GM23338 (cell line): ENCODE measurements around the gene CLEC18B. TPM values are rescaled to one million over a fixed set of nuclear protein-coding genes. Genes with fewer than 3 reads are reported as not detected.

ENCODE experiments used
- ATAC-seq: fragments of 200-7000 bp; cut with Tn5 transposase; 3 replicates; pipeline ENCODE4 v1.9.1; 2020
- DNase-seq: peaks from one replicate; pipeline ENCODE4 v3.0.0-alpha.2; 2015; ENCODE audit warnings: low spot score
- H2AFZ ChIP-seq: fragments of 200-600 bp; sonication (generic); 2 replicates; pipeline ENCODE4 v1.8.0; 2016; ENCODE audit warnings: antibody characterized with exemption, mild to moderate bottlenecking, moderate library complexity
- H3F3A ChIP-seq: fragments of 200-600 bp; sonication (generic); replicated peaks from 2 replicates; pipeline ENCODE4 v1.8.0; 2017; ENCODE audit warnings: antibody characterized with exemption, mixed run types, low read depth
- H3K27ac ChIP-seq: fragments of 200-600 bp; sonication (generic); 2 replicates; pipeline ENCODE4 v1.6.1; 2016; ENCODE audit warnings: low read depth
- H3K27me3 ChIP-seq: fragments of 200-600 bp; sonication (generic); 2 replicates; pipeline ENCODE4 v1.8.0; 2016; ENCODE audit warnings: mild to moderate bottlenecking, mixed run types, moderate library complexity; ENCODE audit not compliant: insufficient read depth
- H3K36me3 ChIP-seq: fragments of 200-600 bp; sonication (generic); 2 replicates; pipeline ENCODE4 v1.8.0; 2016; ENCODE audit warnings: mild to moderate bottlenecking; ENCODE audit not compliant: insufficient read depth
- H3K4me1 ChIP-seq: fragments of 200-600 bp; sonication (generic); 2 replicates; pipeline ENCODE4 v1.8.0; 2016; ENCODE audit warnings: mild to moderate bottlenecking, moderate library complexity; ENCODE audit not compliant: insufficient read depth
- H3K4me2 ChIP-seq: fragments of 200-600 bp; sonication (generic); 2 replicates; pipeline ENCODE4 v1.7.1; 2017; ENCODE audit warnings: mixed run types
- H3K4me3 ChIP-seq: fragments of 200-600 bp; sonication (generic); 2 replicates; pipeline ENCODE4 v1.6.1; 2016; ENCODE audit warnings: mixed run types
- H3K79me2 ChIP-seq: fragments of 200-600 bp; sonication (generic); replicated peaks from 2 replicates; pipeline ENCODE4 v1.8.0; 2017; ENCODE audit warnings: mild to moderate bottlenecking; ENCODE audit not compliant: insufficient read depth
- H3K9me2 ChIP-seq: fragments of 200-600 bp; sonication (generic); 2 replicates; pipeline ENCODE4 v1.8.0; 2017; ENCODE audit not compliant: insufficient read depth
- H4K20me1 ChIP-seq: fragments of 200-600 bp; sonication (generic); replicated peaks from 2 replicates; pipeline ENCODE4 v1.8.0; 2017; ENCODE audit warnings: mild to moderate bottlenecking; ENCODE audit not compliant: insufficient read depth
- H3K27ac Mint-ChIP-seq: 2 replicates; pipeline ENCODE4 v1.8.0; 2020; ENCODE audit warnings: inconsistent platforms, mild to moderate bottlenecking, moderate library complexity, mixed read lengths
- H3K27me3 Mint-ChIP-seq: 3 replicates; pipeline ENCODE4 v1.8.0; 2022; ENCODE audit warnings: low read depth, mild to moderate bottlenecking, moderate library complexity, mixed read lengths, inconsistent platforms; ENCODE audit not compliant: insufficient read depth, poor library complexity
- H3K36me3 Mint-ChIP-seq: 3 replicates; pipeline ENCODE4 v1.8.0; 2021; ENCODE audit warnings: low read depth, mild to moderate bottlenecking, inconsistent platforms, moderate library complexity, mixed read lengths
- H3K4me1 Mint-ChIP-seq: 3 replicates; pipeline ENCODE4 v1.8.0; 2020; ENCODE audit warnings: mild to moderate bottlenecking, inconsistent platforms, mixed read lengths
- H3K4me3 Mint-ChIP-seq: 3 replicates; pipeline ENCODE4 v1.8.0; 2021; ENCODE audit warnings: moderate library complexity, mild to moderate bottlenecking, inconsistent platforms, mixed read lengths
- H3K9me3 Mint-ChIP-seq: 3 replicates; pipeline ENCODE4 v1.8.0; 2020; ENCODE audit warnings: moderate library complexity, mild to moderate bottlenecking, inconsistent platforms, mixed read lengths
- CREB1 ChIP-seq: fragments of 250-450 bp; sonication (Bioruptor Pico); IDR thresholded peaks from 2 replicates; pipeline ENCODE4 v1.5.0; 2020; ENCODE audit warnings: low read depth, mild to moderate bottlenecking, moderate library complexity
- CTCF ChIP-seq, 2 experiments: fragments of 200-600 bp in 1 of 2; sonication (generic) in 1 of 2; conservative IDR thresholded peaks; 2 replicates each; pipeline versions ENCODE4 v1.5.1 to v1.6.1; 2016 to 2017; ENCODE audit warnings: antibody characterized with exemption in 2 of 2, low read depth in 2 of 2, mild to moderate bottlenecking in 2 of 2, moderate library complexity in 1 of 2
- ETS1 ChIP-seq: IDR thresholded peaks from 2 replicates; pipeline ENCODE4 v1.6.1; 2016; ENCODE audit warnings: antibody characterized with exemption
- EZH2 ChIP-seq: fragments of 200-600 bp; sonication (generic); IDR thresholded peaks from one replicate; pipeline ENCODE4 v1.8.0; 2017; ENCODE audit warnings: antibody characterized with exemption, mild to moderate bottlenecking, low read depth; ENCODE audit not compliant: unreplicated experiment
- EZH2phosphoT487 ChIP-seq: fragments of 200-600 bp; sonication (generic); IDR thresholded peaks from one replicate; pipeline ENCODE4 v1.8.1; 2018; ENCODE audit warnings: antibody characterized with exemption; ENCODE audit not compliant: unreplicated experiment
- JUNB ChIP-seq: IDR thresholded peaks from one replicate; pipeline ENCODE4 v1.6.1; 2016; ENCODE audit warnings: antibody characterized with exemption; ENCODE audit not compliant: unreplicated experiment
- NANOG ChIP-seq: IDR thresholded peaks from 2 replicates; pipeline ENCODE4 v1.6.1; 2016; ENCODE audit warnings: antibody characterized with exemption, borderline replicate concordance
- POLR2AphosphoS5 ChIP-seq: IDR thresholded peaks from 2 replicates; pipeline ENCODE4 v1.6.1; 2016; ENCODE audit warnings: antibody characterized with exemption, low read depth
- REST ChIP-seq: IDR thresholded peaks from one replicate; pipeline ENCODE4 v1.6.1; 2018; ENCODE audit warnings: antibody characterized with exemption; ENCODE audit not compliant: unreplicated experiment
- STAT1 ChIP-seq: IDR thresholded peaks from one replicate; pipeline ENCODE4 v1.6.1; 2016; ENCODE audit warnings: antibody characterized with exemption; ENCODE audit not compliant: unreplicated experiment
- ZNF114 ChIP-seq: fragments of 250-450 bp; sonication (Bioruptor Pico); IDR thresholded peaks from 2 replicates; pipeline ENCODE4 v1.5.0; 2020; ENCODE audit warnings: mild to moderate bottlenecking, moderate library complexity
- ZNF331 ChIP-seq: fragments of 250-450 bp; sonication (Bioruptor Pico); IDR thresholded peaks from 2 replicates; pipeline ENCODE4 v1.5.0; 2020; ENCODE audit warnings: low read depth, mild to moderate bottlenecking, moderate library complexity
- ZNF462 ChIP-seq: fragments of 250-450 bp; sonication (Bioruptor Pico); IDR thresholded peaks from 2 replicates; pipeline ENCODE4 v1.5.0; 2020; ENCODE audit warnings: mild to moderate bottlenecking, moderate library complexity
- polyA plus RNA-seq: library from polyadenylated mRNA; unstranded; fragments of >200 nt; fragmentation: Nextera tagmentation; extraction: Ambion mirVana; gene quantifications from 2 replicates; pipeline ENCODE4 v1.2.1, GENCODE V29; 2016
- total RNA-seq: library from RNA; depleted of rRNA; stranded (reverse); fragments of >200 nt; shearing (Covaris generic); gene quantifications from 2 replicates; pipeline ENCODE4 v1.2.3, GENCODE V29; 2014

Gene CLEC18B
- total and polyA plus RNA-seq, 2 experiments from 2014 or later, result 0.23 TPM; not detected in 1

GRCh38 chr16:74450236-74450635 is 29.0 kb upstream of the CLEC18B start:
- no peak overlapping the region for H2AFZ ChIP-seq
- no peaks in the 10 kb centered on the region for H3K79me2 ChIP-seq
- peaks cover 16% of the 10 kb centered on the region for H3K27me3 Mint-ChIP-seq
- H3F3A ChIP-seq, result no peaks in the 10 kb centered on the region
- H3K27me3 ChIP-seq, result no peaks in the 10 kb centered on the region
- H3K4me3 Mint-ChIP-seq, result no peak overlapping the region
- peaks cover 41% of the 10 kb centered on the region for H3K36me3 Mint-ChIP-seq
- H3K9me2 ChIP-seq, result no peaks in the 10 kb centered on the region
- H3K4me3 ChIP-seq, result no peak overlapping the region
- no peak overlapping the region for H3K27ac Mint-ChIP-seq
- ATAC-seq (no peak), DNase-seq (no peak)
- H3K9me3 Mint-ChIP-seq, result no peaks in the 10 kb centered on the region
- H3K36me3 ChIP-seq, result peaks cover 21% of the 10 kb centered on the region
- peaks cover 9% of the 10 kb centered on the region; the same call in 2 of the 3 replicates for H3K4me1 Mint-ChIP-seq
- no peak overlapping the region for H3K27ac ChIP-seq
- H4K20me1 ChIP-seq, result peaks cover 6% of the 10 kb centered on the region; the same call in 1 of the 2 replicates
- no peak for TF ChIP-seq CTCF (conservative IDR thresholded peaks at IDR 0.05; ENCODE audit: low read depth in 2 of 2)
- no peak for TF ChIP-seq ZNF462 (CRISPR knock-in tag)
- TF ChIP-seq EZH2, result no peak
- TF ChIP-seq NANOG, result no peak
- TF ChIP-seq REST, result no peak
- TF ChIP-seq ETS1, result no peak
- no peak for TF ChIP-seq ZNF114 (CRISPR knock-in tag)
- TF ChIP-seq JUNB, result no peak
- TF ChIP-seq POLR2AphosphoS5, result no peak
- TF ChIP-seq CREB1, result no peak
- TF ChIP-seq EZH2phosphoT487, result no peak
- TF ChIP-seq ZNF331 (CRISPR knock-in tag), result no peak
- no peak for TF ChIP-seq STAT1
- no peak overlapping the region for H3K4me2 ChIP-seq
- no peaks in the 10 kb centered on the region for H3K4me1 ChIP-seq
